ENCODE measurements around the gene ALB. TPM values are rescaled to one million over a fixed set of nuclear protein-coding genes. Genes with fewer than 3 reads are reported as not detected.

ALB gene
- polyA plus RNA-seq, 3 donors, result 0.51 to 275 (median 0.56) TPM

GRCh38 chr4:73460913-73461522 lies 56.9 kb downstream of the ALB start:
- H3K27ac ChIP-seq (ENCODE audit: low read depth, low read length), result no peak overlapping the region
- WGBS, 3 donors, result 63 to 79% (median 76%) methylated on average over 3 to 4 of the region's 4 CpGs

GRCh38 chr4:73468170-73468569 lies 64.1 kb downstream of the ALB start:
- no peak overlapping the region for H3K27ac ChIP-seq (ENCODE audit: low read depth, low read length)
- 76 to 97% (median 91%) methylated on average over 3 of the region's 3 CpGs for WGBS, 3 donors

- 80 to 92% (median 91%) methylated on average over 1 of the region's 1 CpG for WGBS, 3 donors
These were observed 66.6 kb downstream of the ALB start for GRCh38 chr4:73470728-73471127.

More at GRCh38 chr4:73470728-73471127, 66.6 kb downstream of the ALB start:
- no peak overlapping the region for H3K27ac ChIP-seq (ENCODE audit: low read depth, low read length)

Other genes starting within 250 kb of the ALB start
- gene ANKRD17, start 145.5 kb upstream of the ALB start, polyA plus RNA-seq, result 10 to 100 TPM; 10.0 to 18.0 (median 14.6) TPM
- not detected for gene AFP, start 31.9 kb downstream of the ALB start, polyA plus RNA-seq
- not detected for gene AFM, start 77.5 kb downstream of the ALB start, polyA plus RNA-seq
- gene RASSF6, start 216.1 kb downstream of the ALB start, polyA plus RNA-seq, result 1 to 10 TPM in 2 of 3 donors, under 1 TPM in 1; 0.11 to 3.8 (median 1.1) TPM

All from adipose tissue (tissue), 3 donors.